Rectal smooth muscle tissue (tissue), 1 donor: ENCODE results near the gene ABCB11.

Source experiments
- H3K27ac ChIP-seq: one replicate; pipeline ENCODE4 v1.7.0; 2013; ENCODE audit warnings: low read depth, low read length, inconsistent platforms
- H3K27me3 ChIP-seq: one replicate; pipeline ENCODE4 v1.7.0; 2013; ENCODE audit warnings: low read length; ENCODE audit not compliant: control insufficient read depth, insufficient read depth
- H3K36me3 ChIP-seq: one replicate; pipeline ENCODE4 v1.7.0; 2013; ENCODE audit warnings: low read length; ENCODE audit not compliant: control insufficient read depth, insufficient read depth
- H3K4me1 ChIP-seq: one replicate; pipeline ENCODE4 v1.7.0; 2013; ENCODE audit warnings: low read length; ENCODE audit not compliant: control insufficient read depth, insufficient read depth
- H3K4me3 ChIP-seq: one replicate; pipeline ENCODE4 v1.7.0; 2013; ENCODE audit warnings: low read length
- H3K9ac ChIP-seq: one replicate; pipeline ENCODE4 v1.7.0; 2013; ENCODE audit warnings: low read length

Gene ABCB11

GRCh38 chr2:169011698-169012097, 19.4 kb downstream of the ABCB11 start:
- no peak overlapping the region for H3K9ac ChIP-seq
- H3K36me3 ChIP-seq: no peaks in the 10 kb centered on the region
- no peak overlapping the region for H3K27ac ChIP-seq
- H3K4me1 ChIP-seq: no peaks in the 10 kb centered on the region
- no peaks in the 10 kb centered on the region for H3K27me3 ChIP-seq
- H3K4me3 ChIP-seq: no peak overlapping the region

- Histone ChIP-seq H3K27me3 (no peaks in the 10 kb centered on the region), H3K4me1 (no peaks in the 10 kb centered on the region), H3K27ac (no peak overlapping the region)
These were observed 20.3 kb downstream of the ABCB11 start for GRCh38 chr2:169010633-169011460.

GRCh38 chr2:169009865-169010579, 21.1 kb downstream of the ABCB11 start:
- H3K27ac ChIP-seq: no peak overlapping the region
- no peaks in the 10 kb centered on the region for H3K36me3 ChIP-seq
- H3K4me3 ChIP-seq: no peak overlapping the region
- H3K27me3 ChIP-seq: no peaks in the 10 kb centered on the region
- H3K4me1 ChIP-seq: no peaks in the 10 kb centered on the region
- no peak overlapping the region for H3K9ac ChIP-seq

More at GRCh38 chr2:169010633-169011460, 20.3 kb downstream of the ABCB11 start:
- Histone ChIP-seq H3K36me3 (no peaks in the 10 kb centered on the region), H3K9ac (no peak overlapping the region), H3K4me3 (no peak overlapping the region)

- Histone ChIP-seq H3K36me3 (no peaks in the 10 kb centered on the region), H3K4me3 (no peak overlapping the region)
These were observed 23.2 kb downstream of the ABCB11 start for GRCh38 chr2:169007941-169008340.

GRCh38 chr2:169007356-169007755, 23.8 kb downstream of the ABCB11 start:
- no peaks in the 10 kb centered on the region for H3K4me1 ChIP-seq
- H3K27me3 ChIP-seq: no peaks in the 10 kb centered on the region
- no peak overlapping the region for H3K27ac ChIP-seq
- H3K4me3 ChIP-seq: no peak overlapping the region
- no peak overlapping the region for H3K9ac ChIP-seq
- no peaks in the 10 kb centered on the region for H3K36me3 ChIP-seq

More at GRCh38 chr2:169007941-169008340, 23.2 kb downstream of the ABCB11 start:
- Histone ChIP-seq H3K4me1 (no peaks in the 10 kb centered on the region), H3K27me3 (no peaks in the 10 kb centered on the region), H3K27ac (no peak overlapping the region), H3K9ac (no peak overlapping the region)

- Histone ChIP-seq H3K27me3 (no peaks in the 10 kb centered on the region), H3K4me3 (no peak overlapping the region), H3K36me3 (no peaks in the 10 kb centered on the region), H3K9ac (no peak overlapping the region), H3K27ac (no peak overlapping the region), H3K4me1 (no peaks in the 10 kb centered on the region)
These were observed 24.5 kb downstream of the ABCB11 start for GRCh38 chr2:169006665-169007064.

- no peak overlapping the region for H3K27ac ChIP-seq
- no peaks in the 10 kb centered on the region for H3K27me3 ChIP-seq
- no peak overlapping the region for H3K4me3 ChIP-seq
- no peak overlapping the region for H3K9ac ChIP-seq
- no peaks in the 10 kb centered on the region for H3K36me3 ChIP-seq
- H3K4me1 ChIP-seq: no peaks in the 10 kb centered on the region
These were observed 25.1 kb downstream of the ABCB11 start for GRCh38 chr2:169005994-169006393.

GRCh38 chr2:169005080-169005598, 26.0 kb downstream of the ABCB11 start:
- H3K4me1 ChIP-seq: no peaks in the 10 kb centered on the region
- no peak overlapping the region for H3K4me3 ChIP-seq
- H3K9ac ChIP-seq: no peak overlapping the region
- no peaks in the 10 kb centered on the region for H3K36me3 ChIP-seq
- H3K27me3 ChIP-seq: no peaks in the 10 kb centered on the region
- H3K27ac ChIP-seq: no peak overlapping the region

GRCh38 chr2:169002161-169002738, 28.9 kb downstream of the ABCB11 start:
- H3K4me3 ChIP-seq: no peak overlapping the region
- H3K36me3 ChIP-seq: no peaks in the 10 kb centered on the region
- H3K4me1 ChIP-seq: no peaks in the 10 kb centered on the region
- H3K27me3 ChIP-seq: no peaks in the 10 kb centered on the region
- no peak overlapping the region for H3K9ac ChIP-seq
- H3K27ac ChIP-seq: no peak overlapping the region

- no peak overlapping the region for H3K9ac ChIP-seq
- no peak overlapping the region for H3K4me3 ChIP-seq
- H3K36me3 ChIP-seq: no peaks in the 10 kb centered on the region
- H3K27me3 ChIP-seq: no peaks in the 10 kb centered on the region
- H3K4me1 ChIP-seq: no peaks in the 10 kb centered on the region
- no peak overlapping the region for H3K27ac ChIP-seq
These were observed 29.9 kb downstream of the ABCB11 start for GRCh38 chr2:169001116-169001815.

GRCh38 chr2:168999668-169000213, 31.4 kb downstream of the ABCB11 start:
- no peak overlapping the region for H3K4me3 ChIP-seq
- H3K9ac ChIP-seq: no peak overlapping the region
- no peaks in the 10 kb centered on the region for H3K27me3 ChIP-seq
- no peak overlapping the region for H3K27ac ChIP-seq
- H3K4me1 ChIP-seq: no peaks in the 10 kb centered on the region
- no peaks in the 10 kb centered on the region for H3K36me3 ChIP-seq
